ENCODE results near the gene RGS17.
"Not testable (repeated sequence)": the region's sequence is repeated elsewhere in the genome, so short reads cannot be mapped to it uniquely, and the experiment has no call there.

The RGS17 gene

GRCh38 chr6:153123801-153124200 lies 7.3 kb downstream of the RGS17 start:
- DNase-seq (ENCODE audit: low spot score), result no peak

GRCh38 chr6:153121311-153121710 lies 9.8 kb downstream of the RGS17 start:
- no peak for DNase-seq (ENCODE audit: low spot score)

- DNase-seq (ENCODE audit: low spot score), result no peak
These were observed 12.8 kb downstream of the RGS17 start for GRCh38 chr6:153117986-153118879.

- not testable (repeated sequence) for DNase-seq (ENCODE audit: low spot score)
These were observed 20.0 kb downstream of the RGS17 start for GRCh38 chr6:153111082-153111481.

GRCh38 chr6:153110612-153111011 lies 20.5 kb downstream of the RGS17 start:
- DNase-seq (ENCODE audit: low spot score), result not testable (repeated sequence)

- peak; percentile 16 for DNase-seq (ENCODE audit: low spot score)
These were observed 22.8 kb downstream of the RGS17 start for GRCh38 chr6:153108315-153108714.

GRCh38 chr6:153106021-153106420 lies 25.1 kb downstream of the RGS17 start:
- DNase-seq (ENCODE audit: low spot score), result no peak

GRCh38 chr6:153104220-153104619 lies 26.9 kb downstream of the RGS17 start:
- DNase-seq (ENCODE audit: low spot score), result no peak

- no peak for DNase-seq (ENCODE audit: low spot score)
These were observed 27.8 kb downstream of the RGS17 start for GRCh38 chr6:153103319-153103655.

- DNase-seq (ENCODE audit: low spot score), result no peak
These were observed 28.3 kb downstream of the RGS17 start for GRCh38 chr6:153102605-153103318.

GRCh38 chr6:153101461-153101860 lies 29.6 kb downstream of the RGS17 start:
- no peak for DNase-seq (ENCODE audit: low spot score)

GRCh38 chr6:153099636-153100035 lies 31.4 kb downstream of the RGS17 start:
- DNase-seq (ENCODE audit: low spot score), result no peak

- DNase-seq (ENCODE audit: low spot score), result no peak
These were observed 34.3 kb downstream of the RGS17 start for GRCh38 chr6:153096792-153097191.

- no peak for DNase-seq (ENCODE audit: low spot score)
These were observed 35.1 kb downstream of the RGS17 start for GRCh38 chr6:153096031-153096430.

- no peak for DNase-seq (ENCODE audit: low spot score)
These were observed 38.7 kb downstream of the RGS17 start for GRCh38 chr6:153092082-153093013.

- no peak for DNase-seq (ENCODE audit: low spot score)
These were observed 40.7 kb downstream of the RGS17 start for GRCh38 chr6:153090241-153090930.

- no peak for DNase-seq (ENCODE audit: low spot score)
These were observed 42.3 kb downstream of the RGS17 start for GRCh38 chr6:153088796-153089195.

GRCh38 chr6:153087436-153087835 lies 43.6 kb downstream of the RGS17 start:
- DNase-seq (ENCODE audit: low spot score), result no peak

GRCh38 chr6:153086225-153086990 lies 44.7 kb downstream of the RGS17 start:
- no peak for DNase-seq (ENCODE audit: low spot score)

- DNase-seq (ENCODE audit: low spot score), result no peak
These were observed 45.8 kb downstream of the RGS17 start for GRCh38 chr6:153085239-153085638.

GRCh38 chr6:153084393-153084792 lies 46.7 kb downstream of the RGS17 start:
- no peak for DNase-seq (ENCODE audit: low spot score)
